ENCODE data around the gene ZBTB8OS. TPM values are rescaled to one million over a fixed set of nuclear protein-coding genes. Genes with fewer than 3 reads are reported as not detected.

ZBTB8OS gene
- total and polyA plus RNA-seq, 2 of the 8 experiments (the other 6 are each of a cell fraction or from before 2014, with no cell fraction given) = 68.0 to 74.2 TPM

- H4K5ac ChIP-seq (ENCODE audit: insufficient read length, low read depth, low read length) = no peak overlapping the region
- H2BK5ac ChIP-seq (ENCODE audit: low read depth, low read length) = no peak overlapping the region
- no peak overlapping the region for H3K4ac ChIP-seq (replicated peaks; ENCODE audit: insufficient read length, low read depth, low read length)
- no peak overlapping the region for H4K8ac ChIP-seq (ENCODE audit: extremely low read depth, insufficient read depth, low read length)
- H3K9me3 ChIP-seq (ENCODE audit: insufficient read depth in 2 of 2, low read depth in 1 of 2, low read length in 1 of 2) = no peaks in the 10 kb centered on the region
- TF ChIP-seq POLR2A (IDR thresholded peaks at IDR 0.05; ENCODE audit: control extremely low read depth in 1 of 2, low read depth in 2 of 2, low read length in 2 of 2) = no peak
- TF ChIP-seq KDM4A (IDR thresholded peaks at IDR 0.05; ENCODE audit: low read depth, low read length, severe bottlenecking) = no peak
- no peak overlapping the region for H2AK5ac ChIP-seq (ENCODE audit: low read depth, low read length)
- no peaks in the 10 kb centered on the region; the same call in 1 of the 2 replicates for H3K23me2 ChIP-seq (ENCODE audit: low read depth, low read length)
- DNase-seq (ENCODE audit: low read depth in 1 of 2, low spot score in 2 of 2) (no peak), FAIRE-seq (no peak)
- no peak overlapping the region for H2BK120ac ChIP-seq (replicated peaks; ENCODE audit: low read depth, low read length)
- H3K4me1 ChIP-seq (replicated peaks in 1 of 4; ENCODE audit: control insufficient read depth in 3 of 4, insufficient read depth in 4 of 4, low read length in 3 of 4) = no peaks in the 10 kb centered on the region
- no peak overlapping the region for H4K91ac ChIP-seq (replicated peaks; ENCODE audit: insufficient read length, low read length)
- no peak overlapping the region for H3K4me2 ChIP-seq (ENCODE audit: insufficient read depth in 1 of 2, low read depth in 2 of 2, low read length in 2 of 2)
- H3K4me3 ChIP-seq (ENCODE audit: extremely low read depth in 1 of 4, insufficient read depth in 2 of 4, low read depth in 3 of 4, low read length in 4 of 4) = no peak overlapping the region
- H3K79me1 ChIP-seq (ENCODE audit: low read depth, low read length) = no peaks in the 10 kb centered on the region
- no peak overlapping the region for H2BK12ac ChIP-seq (ENCODE audit: low read depth, low read length)
- no peak overlapping the region for H2BK15ac ChIP-seq (ENCODE audit: low read length)
- no peak overlapping the region for H3K18ac ChIP-seq (ENCODE audit: extremely low read depth, low read length)
- no peak overlapping the region for H3K27ac ChIP-seq (ENCODE audit: low read depth, low read length)
- H3K9ac ChIP-seq (replicated peaks in 1 of 4; ENCODE audit: extremely low read depth in 1 of 4, low read depth in 3 of 4, low read length in 3 of 4) = no peak overlapping the region
- H3K14ac ChIP-seq (ENCODE audit: insufficient read length) = no peak overlapping the region
- no peaks in the 10 kb centered on the region for H3K27me3 ChIP-seq (replicated peaks in 1 of 4; ENCODE audit: control insufficient read depth in 3 of 4, extremely low read depth in 1 of 4, insufficient read depth in 3 of 4, low read length in 3 of 4)
- ChIA-PET POLR2A (ENCODE audit: partially characterized antibody) (interaction anchor here (0.6 to 9.5 kb wide), 12 partner anchors 9 to 195 kb away, joined by 3 to 124 read pairs (median 5); partner anchors contain the start of gene RBBP4), CTCF (ENCODE audit: partially characterized antibody) (interaction anchor here (0.7 to 3.8 kb wide), 4 partner anchors 13 to 96 kb away, joined by 3 to 13 read pairs (median 4); no protein-coding TSS in a partner anchor)
- H3K56ac ChIP-seq (replicated peaks; ENCODE audit: insufficient read length, low read depth, low read length) = no peak overlapping the region
- 60% methylated on average over 3 of the region's 3 CpGs; no CpG with 5 or more reads in 1 of the 2 experiments for WGBS, 2 experiments (ENCODE audit: extremely low coverage in 1 of 2, insufficient coverage in 1 of 2, insufficient read length in 1 of 2, insufficient replicate concordance in 2 of 2, low coverage in 1 of 2, low lambda C conversion rate in 2 of 2, missing lambda C conversion rate in 1 of 2)
- no peaks in the 10 kb centered on the region for H3K79me2 ChIP-seq (ENCODE audit: control insufficient read depth in 1 of 2, insufficient read depth in 2 of 2, low read length in 2 of 2)
- H2BK20ac ChIP-seq (ENCODE audit: low read length) = no peak overlapping the region
- no peak overlapping the region for H3K23ac ChIP-seq (ENCODE audit: insufficient read length)
- no peaks in the 10 kb centered on the region for H4K20me1 ChIP-seq (replicated peaks in 1 of 2; ENCODE audit: control insufficient read depth in 1 of 2, insufficient read depth in 2 of 2, low read length in 2 of 2)
- peaks cover 40 to 92% (median 73%) of the 10 kb centered on the region in 4 experiments for H3K36me3 ChIP-seq (ENCODE audit: control insufficient read depth in 2 of 4, insufficient read depth in 4 of 4, low read length in 3 of 4)
- no peak overlapping the region for H2AFZ ChIP-seq (ENCODE audit: low read length)
These were observed 26.6 kb upstream of the ZBTB8OS start for GRCh38 chr1:32676945-32677344.

Measured in H1 (cell line).